IMR-90 (cell line): ENCODE measurements around the gene FRMD6. TPM values are rescaled to one million over a fixed set of nuclear protein-coding genes. Genes with fewer than 3 reads are reported as not detected.

Source experiments
- ATAC-seq: fragments of 200-7000 bp; cut with Tn5 transposase; 2 replicates; pipeline ENCODE4 v1.9.1; 2020; ENCODE audit warnings: low read depth, mild to moderate bottlenecking, moderate library complexity
- BruUV-seq: library from RNA; stranded (reverse); fragments of 400-500 nt; replicated peaks from 2 replicates; lab custom pipeline; 2021; lab: Mats Ljungman, UMichigan
- CTCF ChIA-PET: fragments of 300-600 bp; formaldehyde crosslinking; extraction: SDS; loops from one replicate; lab custom pipeline; 2021; ENCODE audit warnings: antibody characterized with exemption; lab: Yijun Ruan, JAX
- POLR2A ChIA-PET: fragments of 300-600 bp; sonication (Branson Sonifier 250); formaldehyde crosslinking; loops from one replicate; lab custom pipeline; 2022; ENCODE audit warnings: antibody characterized with exemption; ENCODE audit not compliant: unreplicated experiment; lab: Charles Lee
- DNase-seq: peaks from one replicate; pipeline ENCODE4 v3.0.0; 2013
- H2AFZ ChIP-seq: replicated peaks from 2 replicates; pipeline ENCODE3; 2013; ENCODE audit warnings: low read length, mild to moderate bottlenecking; ENCODE audit not compliant: poor library complexity
- H2AK5ac ChIP-seq: 2 replicates; pipeline ENCODE4 v1.6.1; 2013; ENCODE audit warnings: low read depth, low read length, inconsistent platforms
- H2AK9ac ChIP-seq: replicated peaks from 2 replicates; pipeline ENCODE3; 2013; ENCODE audit warnings: mild to moderate bottlenecking, low read depth, low read length, moderate library complexity; ENCODE audit not compliant: poor library complexity
- H2BK120ac ChIP-seq: 2 replicates; pipeline ENCODE4 v1.6.1; 2013; ENCODE audit warnings: low read depth, low read length, inconsistent platforms
- H2BK15ac ChIP-seq: 3 replicates; pipeline ENCODE4 v1.6.1; 2013; ENCODE audit warnings: low read depth, low read length, inconsistent platforms
- H2BK20ac ChIP-seq: 2 replicates; pipeline ENCODE4 v1.6.1; 2013; ENCODE audit warnings: low read depth, mild to moderate bottlenecking, inconsistent platforms, low read length, moderate library complexity
- H2BK5ac ChIP-seq: 2 replicates; pipeline ENCODE4 v1.6.1; 2013; ENCODE audit warnings: mild to moderate bottlenecking, low read depth, low read length, inconsistent platforms; ENCODE audit not compliant: poor library complexity, severe bottlenecking
- H3K14ac ChIP-seq: replicated peaks from 2 replicates; pipeline ENCODE4 v1.6.1; 2013; ENCODE audit warnings: low read depth, low read length, inconsistent platforms
- H3K18ac ChIP-seq: 2 replicates; pipeline ENCODE4 v1.6.1; 2013; ENCODE audit warnings: low read depth, low read length, control low read depth
- H3K23ac ChIP-seq: 2 replicates; pipeline ENCODE4 v1.6.1; 2013; ENCODE audit warnings: low read depth, low read length, inconsistent platforms
- H3K27ac ChIP-seq: 2 replicates; pipeline ENCODE4 v1.5.1; 2013; ENCODE audit warnings: mild to moderate bottlenecking, control low read depth, low read length; ENCODE audit not compliant: insufficient read depth
- H3K27me3 ChIP-seq: 2 replicates; pipeline ENCODE4 v1.6.1; 2013; ENCODE audit warnings: low read length; ENCODE audit not compliant: control insufficient read depth, insufficient read depth
- H3K36me3 ChIP-seq: 2 replicates; pipeline ENCODE4 v1.6.1; 2013; ENCODE audit warnings: low read length, mixed read lengths; ENCODE audit not compliant: control insufficient read depth, insufficient read depth
- H3K4ac ChIP-seq: 2 replicates; pipeline ENCODE4 v1.6.1; 2013; ENCODE audit warnings: low read depth, low read length, inconsistent platforms
- H3K4me1 ChIP-seq: 2 replicates; pipeline ENCODE4 v1.6.1; 2013; ENCODE audit warnings: low read length, mixed read lengths; ENCODE audit not compliant: control insufficient read depth, insufficient read depth
- H3K4me2 ChIP-seq: 2 replicates; pipeline ENCODE4 v1.6.1; 2013; ENCODE audit warnings: low read depth, mild to moderate bottlenecking, control low read depth, low read length, moderate library complexity
- H3K4me3 ChIP-seq: 2 replicates; pipeline ENCODE4 v1.5.1; 2013; ENCODE audit warnings: low read depth, mild to moderate bottlenecking, control low read depth, low read length, moderate library complexity; ENCODE audit not compliant: insufficient read depth
- H3K56ac ChIP-seq: 2 replicates; pipeline ENCODE4 v1.6.1; 2013; ENCODE audit warnings: low read length, inconsistent platforms; ENCODE audit not compliant: insufficient read depth; ENCODE audit errors: extremely low read depth
- H3K79me1 ChIP-seq, 2 experiments: 2 replicates each; pipeline ENCODE4 v1.6.1; 2013; ENCODE audit warnings: low read length in 2 of 2, inconsistent platforms in 1 of 2, low read depth in 1 of 2
- H3K9ac ChIP-seq: 2 replicates; pipeline ENCODE4 v1.6.1; 2013; ENCODE audit warnings: low read depth, low read length, control low read depth
- H3K9me1 ChIP-seq: 2 replicates; pipeline ENCODE4 v1.6.1; 2013; ENCODE audit warnings: low read length, inconsistent platforms; ENCODE audit not compliant: insufficient read depth
- H3K9me3 ChIP-seq: 2 replicates; pipeline ENCODE4 v1.6.1; 2013; ENCODE audit warnings: low read length; ENCODE audit not compliant: control insufficient read depth, insufficient read depth
- H4K20me1 ChIP-seq: 2 replicates; pipeline ENCODE4 v1.6.1; 2013; ENCODE audit warnings: low read length, inconsistent platforms; ENCODE audit not compliant: insufficient read depth
- H4K5ac ChIP-seq: 2 replicates; pipeline ENCODE4 v1.6.1; 2013; ENCODE audit warnings: mild to moderate bottlenecking, low read depth, low read length, control low read depth
- H4K8ac ChIP-seq, 2 experiments: 2 replicates each; pipeline ENCODE4 v1.6.1; 2013; ENCODE audit warnings: low read depth in 2 of 2, low read length in 2 of 2, control low read depth in 1 of 2, inconsistent platforms in 1 of 2
- H4K91ac ChIP-seq: 2 replicates; pipeline ENCODE4 v1.6.1; 2013; ENCODE audit warnings: low read depth, low read length, inconsistent platforms; ENCODE audit not compliant: insufficient read depth
- CHD1 ChIP-seq: IDR thresholded peaks from 2 replicates; pipeline ENCODE4 v1.6.1; 2012; ENCODE audit warnings: low read depth, low read length, improper control_type of control experiment
- MAZ ChIP-seq: IDR thresholded peaks from 2 replicates; pipeline ENCODE4 v1.6.1; 2012; ENCODE audit warnings: low read depth, mild to moderate bottlenecking, low read length, improper control_type of control experiment, moderate library complexity, borderline replicate concordance
- RCOR1 ChIP-seq: IDR thresholded peaks from 2 replicates; pipeline ENCODE4 v1.6.1; 2012; ENCODE audit warnings: mild to moderate bottlenecking, low read length, improper control_type of control experiment; ENCODE audit not compliant: insufficient replicate concordance
- WGBS, 2 experiments: methylation state at CpG; one replicate each; pipeline versions ENCODE4 v1.1.5 to v1.1.7; 2013; ENCODE audit warnings: missing lambda C conversion rate in 2 of 2; ENCODE audit not compliant: insufficient read length in 1 of 2; ENCODE audit errors: extremely low coverage in 2 of 2; 5-methylcytosine and 5-hydroxymethylcytosine counted together
- dilution Hi-C: fragments of 300-500 bp; cut with HindIII; formaldehyde crosslinking; loops from one replicate; pipeline ENCODE4 v1.14.3; 2018; ENCODE audit warnings: low sequenced_read_pairs; ENCODE audit not compliant: unreplicated experiment
- in situ Hi-C: fragments of 300-500 bp; cut with MboI; formaldehyde crosslinking; loops from 3 replicates; pipeline ENCODE4 v1.14.3; 2019; ENCODE audit warnings: low sequenced_read_pairs, inconsistent platforms, mixed read lengths
- intact Hi-C: fragments of 100-400 bp; cut with micrococcal nuclease; formaldehyde crosslinking; loops from 2 replicates; pipeline ENCODE4 v1.10.0; 2022
- polyA plus RNA-seq, 3 experiments: library from polyadenylated mRNA; depleted of rRNA; stranded (reverse); fragments of >200 nt; gene quantifications; 2 replicates each; pipeline ENCODE4 v1.2.3, GENCODE V29; 2012; ENCODE audit warnings: low replicate concordance in 1 of 3
- total RNA-seq: library from RNA; depleted of rRNA; stranded (reverse); fragments of >200 nt; gene quantifications from 2 replicates; pipeline ENCODE4 v1.2.3, GENCODE V29; 2012

The FRMD6 gene
- total and polyA plus RNA-seq, 2 of the 4 experiments (the other 2 are of a cell fraction): 243 to 682 TPM

DNA sequence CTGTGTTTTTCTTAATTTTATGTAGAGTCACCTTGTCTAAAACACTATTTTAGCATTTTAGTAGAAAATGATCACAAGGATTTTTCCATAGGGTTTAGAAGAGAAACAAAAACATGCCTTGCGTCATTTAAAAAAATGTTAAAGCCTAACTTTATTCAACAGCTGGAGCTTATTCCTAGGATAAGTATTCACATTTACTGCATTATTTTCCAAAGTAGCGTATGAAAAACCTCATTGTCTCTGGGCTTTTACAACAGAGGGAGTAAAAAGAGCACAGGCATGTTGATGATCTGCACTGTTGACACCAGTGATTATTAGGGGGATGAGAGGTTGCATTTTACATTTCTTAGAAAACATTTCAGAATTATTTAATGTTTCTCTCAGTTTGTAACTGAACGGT lies 66.1 kb downstream of the FRMD6 start:
- Histone ChIP-seq H2AK5ac (no peak overlapping the region), H2AK9ac (no peak overlapping the region), H3K9ac (no peak overlapping the region), H3K4me3 (no peak overlapping the region), H3K36me3 (peaks cover 52% of the 10 kb centered on the region), H3K9me1 (no peaks in the 10 kb centered on the region), H4K8ac (no peak overlapping the region; a peak in 1 of 4 replicates), H4K20me1 (peaks cover 27% of the 10 kb centered on the region; the same call in 1 of the 2 replicates), H3K4me2 (no peak overlapping the region), H4K5ac (no peak overlapping the region), H4K91ac (no peak overlapping the region), H3K56ac (no peak overlapping the region), H2BK20ac (no peak overlapping the region), H3K4me1 (peaks cover 7% of the 10 kb centered on the region), H3K4ac (no peak overlapping the region), H3K23ac (no peak overlapping the region), H3K18ac (no peak overlapping the region), H3K9me3 (no peaks in the 10 kb centered on the region), H3K27me3 (no peaks in the 10 kb centered on the region), H3K27ac (no peak overlapping the region), H2BK120ac (no peak overlapping the region), H2BK5ac (no peak overlapping the region), H3K14ac (no peak overlapping the region), H2BK15ac (no peak overlapping the region), H3K79me1 (peaks cover 44 to 70% of the 10 kb centered on the region in 2 experiments), H2AFZ (no peak overlapping the region)
- dilution Hi-C loops (no loop called here), in situ Hi-C loops (no loop called here), intact Hi-C loops (no loop called here)
- ATAC-seq: no peak
- WGBS, 2 experiments: no CpG with 5 or more reads among the region's 3 CpGs
- TF ChIP-seq CHD1 (no peak), RCOR1 (no peak), MAZ (no peak)
- ChIA-PET CTCF (no interaction called here), POLR2A (no interaction called here)
- DNase-seq: no peak
- no TSS peak for BruUV-seq
